ENCODE measurements around the gene CHAF1A. TPM values are rescaled to one million over a fixed set of nuclear protein-coding genes. Genes with fewer than 3 reads are reported as not detected.

The CHAF1A gene
- total RNA-seq, 1 donor from 2014 or later = 48.2 TPM

DNA sequence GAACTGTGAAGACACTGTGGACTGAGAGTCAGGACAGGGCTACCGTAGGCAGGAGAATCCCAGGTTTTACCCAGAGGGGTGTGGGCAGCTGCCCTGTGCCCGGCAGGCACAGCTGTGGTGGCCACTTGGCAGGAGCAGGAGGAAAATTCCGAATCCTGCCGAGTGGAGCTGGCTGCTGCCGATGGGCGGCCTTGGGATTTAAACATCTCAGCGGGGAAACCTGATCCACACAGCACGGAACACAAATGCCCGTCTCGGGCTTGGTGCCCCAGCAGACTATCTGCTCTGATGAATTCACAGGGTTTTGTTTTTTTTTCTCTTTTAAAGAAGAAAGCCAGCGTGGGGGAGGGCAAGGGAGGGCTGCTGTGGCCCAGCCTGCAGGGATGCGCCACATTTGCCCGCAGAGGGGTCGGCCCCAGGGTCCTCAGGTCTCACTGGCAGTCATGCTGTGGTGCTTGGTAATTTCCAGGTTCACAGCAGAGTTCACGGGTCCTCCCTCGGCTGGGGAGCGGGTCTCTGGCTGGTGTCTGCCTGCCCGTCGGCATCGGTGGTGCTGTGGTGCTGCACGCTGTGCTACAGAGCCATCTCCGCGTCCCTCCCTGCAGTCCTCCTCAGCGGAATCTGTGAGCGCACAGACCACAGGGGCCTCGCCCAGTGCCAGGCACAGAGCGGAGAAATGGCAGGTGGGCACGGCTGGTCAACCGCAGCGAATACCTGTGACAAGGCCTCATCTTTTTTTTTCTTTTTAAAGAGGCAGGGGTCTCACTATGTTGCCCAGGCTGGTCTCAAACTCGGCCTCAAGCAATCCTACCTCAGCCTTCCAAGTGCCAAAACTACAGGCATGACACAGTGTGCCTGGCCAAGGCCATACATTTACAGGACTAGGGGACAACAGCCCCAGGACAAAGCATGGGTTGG lies 30.9 kb upstream of the CHAF1A start:
- no peak overlapping the region for H3K4me3 Mint-ChIP-seq (ENCODE audit: low read depth)
- peaks cover 1% of the 10 kb centered on the region for H3K36me3 Mint-ChIP-seq (ENCODE audit: insufficient read depth)
- H3K9me3 Mint-ChIP-seq (ENCODE audit: low read depth) = no peaks in the 10 kb centered on the region
- DNase-seq (ENCODE audit: low spot score, unreplicated experiment) = no peak
- peaks cover 21% of the 10 kb centered on the region for H3K4me1 Mint-ChIP-seq (ENCODE audit: low read depth)
- H3K27me3 Mint-ChIP-seq = no peaks in the 10 kb centered on the region
- TF ChIP-seq, protein P1, sequence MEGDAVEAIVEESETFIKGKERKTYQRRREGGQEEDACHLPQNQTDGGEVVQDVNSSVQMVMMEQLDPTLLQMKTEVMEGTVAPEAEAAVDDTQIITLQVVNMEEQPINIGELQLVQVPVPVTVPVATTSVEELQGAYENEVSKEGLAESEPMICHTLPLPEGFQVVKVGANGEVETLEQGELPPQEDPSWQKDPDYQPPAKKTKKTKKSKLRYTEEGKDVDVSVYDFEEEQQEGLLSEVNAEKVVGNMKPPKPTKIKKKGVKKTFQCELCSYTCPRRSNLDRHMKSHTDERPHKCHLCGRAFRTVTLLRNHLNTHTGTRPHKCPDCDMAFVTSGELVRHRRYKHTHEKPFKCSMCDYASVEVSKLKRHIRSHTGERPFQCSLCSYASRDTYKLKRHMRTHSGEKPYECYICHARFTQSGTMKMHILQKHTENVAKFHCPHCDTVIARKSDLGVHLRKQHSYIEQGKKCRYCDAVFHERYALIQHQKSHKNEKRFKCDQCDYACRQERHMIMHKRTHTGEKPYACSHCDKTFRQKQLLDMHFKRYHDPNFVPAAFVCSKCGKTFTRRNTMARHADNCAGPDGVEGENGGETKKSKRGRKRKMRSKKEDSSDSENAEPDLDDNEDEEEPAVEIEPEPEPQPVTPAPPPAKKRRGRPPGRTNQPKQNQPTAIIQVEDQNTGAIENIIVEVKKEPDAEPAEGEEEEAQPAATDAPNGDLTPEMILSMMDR (IDR thresholded peaks at IDR 0.05; ENCODE audit: unreplicated experiment) = no peak
- no peak overlapping the region for H3K27ac Mint-ChIP-seq

DNA sequence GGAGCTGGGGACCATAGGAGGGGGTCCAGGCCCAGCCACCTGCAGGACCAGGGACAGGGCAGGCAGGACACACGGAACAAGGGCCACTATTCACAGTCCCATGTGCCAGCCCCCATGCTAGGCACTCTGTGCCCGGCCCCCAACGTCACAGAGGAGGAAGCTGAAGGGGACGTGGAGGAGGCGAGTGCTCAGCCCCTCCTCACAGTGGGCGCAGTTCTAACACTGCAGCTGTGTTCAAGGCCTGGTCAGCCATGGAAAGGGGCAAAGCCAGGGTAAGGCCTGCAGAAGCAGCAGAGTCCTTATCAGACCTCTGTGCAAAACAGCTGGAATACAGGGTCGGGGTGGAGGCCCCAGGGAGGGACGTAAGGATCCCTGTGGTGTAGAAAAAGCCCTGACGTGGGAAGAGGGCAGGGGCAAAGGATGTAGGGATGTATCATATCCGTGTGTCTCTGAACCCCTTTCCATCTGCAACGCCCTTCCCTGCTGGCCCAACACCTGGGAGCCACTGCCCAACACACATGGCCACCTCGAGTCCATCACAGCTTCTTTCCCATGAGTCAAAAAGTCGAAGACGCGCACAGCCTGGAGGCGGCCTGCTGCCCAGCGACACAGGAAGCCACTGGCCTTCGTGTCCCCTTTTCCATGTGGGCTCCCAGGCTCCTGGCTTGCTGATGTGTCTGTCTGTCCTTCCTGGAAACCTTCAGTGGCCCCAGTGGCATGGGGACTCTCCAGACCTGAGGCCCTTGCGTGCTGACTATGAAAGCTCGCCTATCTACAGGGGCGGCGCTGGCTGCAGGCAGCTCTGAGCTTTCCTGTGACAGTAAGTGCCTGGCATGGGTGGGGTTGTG lies 30.1 kb upstream of the CHAF1A start:
- Mint-ChIP-seq H3K27ac (peak overlapping the region; percentile 59), H3K9me3 (ENCODE audit: low read depth) (no peaks in the 10 kb centered on the region), H3K4me3 (ENCODE audit: low read depth) (no peak overlapping the region), H3K36me3 (ENCODE audit: insufficient read depth) (peaks cover 1% of the 10 kb centered on the region), H3K27me3 (no peaks in the 10 kb centered on the region), H3K4me1 (ENCODE audit: low read depth) (peaks cover 24% of the 10 kb centered on the region)
- DNase-seq (ENCODE audit: low spot score, unreplicated experiment) = no peak
- TF ChIP-seq, protein P1 (IDR thresholded peaks at IDR 0.05; ENCODE audit: unreplicated experiment) = no peak

DNA sequence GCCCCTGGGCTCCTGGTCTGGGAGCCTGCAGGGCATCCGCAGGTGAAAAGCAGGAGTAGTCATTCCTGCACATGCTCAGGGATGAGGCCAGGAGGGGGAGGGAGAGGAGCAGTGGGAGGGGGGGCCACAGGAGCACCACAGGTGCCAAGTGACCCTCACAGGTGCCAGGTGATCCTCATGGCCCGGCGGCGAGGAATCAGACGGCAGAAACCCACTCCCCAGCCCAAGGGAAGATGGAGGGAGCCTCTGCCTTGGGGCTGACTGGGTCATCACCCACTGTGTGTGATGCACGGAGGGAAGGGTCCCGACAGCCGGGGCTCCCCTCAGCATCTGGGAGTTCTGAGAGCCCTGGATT lies 29.4 kb upstream of the CHAF1A start:
- TF ChIP-seq, protein P1 (IDR thresholded peaks at IDR 0.05; ENCODE audit: unreplicated experiment) = no peak
- no peak for DNase-seq (ENCODE audit: low spot score, unreplicated experiment)
- Mint-ChIP-seq H3K27ac (no peak overlapping the region), H3K4me1 (ENCODE audit: low read depth) (peaks cover 24% of the 10 kb centered on the region), H3K9me3 (ENCODE audit: low read depth) (no peaks in the 10 kb centered on the region), H3K36me3 (ENCODE audit: insufficient read depth) (peaks cover 1% of the 10 kb centered on the region), H3K4me3 (ENCODE audit: low read depth) (no peak overlapping the region), H3K27me3 (no peaks in the 10 kb centered on the region)

DNA sequence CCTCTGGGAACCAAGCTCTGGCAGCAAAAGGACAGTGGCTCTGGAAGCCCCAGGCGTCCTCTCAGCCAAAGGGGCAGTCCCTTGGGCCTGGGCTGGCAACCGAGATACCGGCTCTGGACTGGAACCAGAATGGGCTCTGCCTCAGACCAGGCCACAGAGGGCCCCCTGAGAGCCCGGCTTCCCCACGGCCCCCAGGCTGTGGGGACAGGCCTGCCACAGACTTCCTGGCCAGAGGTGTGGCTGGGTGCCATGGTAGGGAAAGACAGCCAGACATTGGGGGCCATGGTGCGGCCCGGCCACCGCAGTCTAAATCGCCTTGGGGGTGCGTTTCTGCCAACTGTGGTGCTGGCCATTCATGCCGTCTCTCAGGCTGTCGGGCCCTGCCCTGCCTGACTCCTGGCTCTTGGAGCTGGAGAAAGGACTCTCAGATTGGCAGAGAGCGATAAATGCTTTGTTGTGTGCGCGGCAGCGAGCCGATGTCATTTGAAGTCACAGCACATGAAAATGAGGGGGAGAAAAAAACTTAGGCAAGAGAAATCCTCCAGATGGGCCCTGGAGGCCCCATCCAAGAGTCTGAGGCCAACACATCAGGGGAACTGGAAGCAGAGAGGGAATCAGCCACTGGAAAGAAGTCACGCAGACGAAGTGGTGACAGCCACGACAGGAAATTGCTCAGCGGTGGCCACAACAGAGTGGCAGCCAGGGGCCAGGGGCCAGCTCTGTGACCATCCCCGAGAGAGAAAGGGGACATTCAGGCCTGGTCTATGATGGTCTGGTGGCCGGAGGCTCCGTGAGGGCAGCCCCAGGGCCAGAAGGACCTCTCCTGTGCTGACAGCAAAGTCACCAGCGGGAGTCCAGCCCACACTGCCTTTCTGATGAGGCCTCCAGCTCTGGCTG lies 28.6 kb upstream of the CHAF1A start:
- H3K4me3 Mint-ChIP-seq (ENCODE audit: low read depth) = no peak overlapping the region
- peak overlapping the region; percentile 86 for H3K27ac Mint-ChIP-seq
- peaks cover 2% of the 10 kb centered on the region for H3K36me3 Mint-ChIP-seq (ENCODE audit: insufficient read depth)
- no peaks in the 10 kb centered on the region for H3K27me3 Mint-ChIP-seq
- H3K9me3 Mint-ChIP-seq (ENCODE audit: low read depth) = no peaks in the 10 kb centered on the region
- no peak for DNase-seq (ENCODE audit: low spot score, unreplicated experiment)
- H3K4me1 Mint-ChIP-seq (ENCODE audit: low read depth) = peaks cover 23% of the 10 kb centered on the region
- TF ChIP-seq, protein P1 (IDR thresholded peaks at IDR 0.05; ENCODE audit: unreplicated experiment) = no peak

Data from progenitor cell of endocrine pancreas (in vitro differentiated cells).